Smooth muscle cell (in vitro differentiated cells): ENCODE measurements around the gene UBQLN4. TPM values are rescaled to one million over a fixed set of nuclear protein-coding genes. Genes with fewer than 3 reads are reported as not detected.

Experiments used
- DNase-seq: peaks from one replicate; lab custom pipeline; 2025; ENCODE audit not compliant: unreplicated experiment; lab: John Stamatoyannopoulos, UW
- H2AFZ ChIP-seq: fragments of 200-600 bp; sonication (generic); 2 replicates; pipeline ENCODE4 v1.6.0; 2016; ENCODE audit warnings: antibody characterized with exemption, low read depth, mild to moderate bottlenecking
- H3F3A ChIP-seq: fragments of 200-600 bp; sonication (generic); 2 replicates; pipeline ENCODE4 v1.6.0; 2017; ENCODE audit warnings: antibody characterized with exemption, low read depth
- H3K27ac ChIP-seq: fragments of 200-600 bp; sonication (generic); 2 replicates; pipeline ENCODE4 v1.5.1; 2016; ENCODE audit warnings: low read depth, mild to moderate bottlenecking
- H3K27me3 ChIP-seq: fragments of 200-600 bp; sonication (generic); 2 replicates; pipeline ENCODE4 v1.6.1; 2016; ENCODE audit warnings: low read depth, mild to moderate bottlenecking
- H3K36me3 ChIP-seq: fragments of 200-600 bp; sonication (generic); 2 replicates; pipeline ENCODE4 v1.5.1; 2016; ENCODE audit warnings: low read depth
- H3K4me1 ChIP-seq: fragments of 200-600 bp; sonication (generic); 2 replicates; pipeline ENCODE4 v1.5.1; 2016; ENCODE audit warnings: low read depth
- H3K4me2 ChIP-seq: fragments of 200-600 bp; sonication (generic); 2 replicates; pipeline ENCODE4 v1.6.0; 2016; ENCODE audit warnings: mild to moderate bottlenecking
- H3K4me3 ChIP-seq: fragments of 200-600 bp; sonication (generic); 2 replicates; pipeline ENCODE4 v1.5.1; 2016; ENCODE audit warnings: mild to moderate bottlenecking
- H3K79me2 ChIP-seq: fragments of 200-600 bp; sonication (generic); 2 replicates; pipeline ENCODE4 v1.6.0; 2016; ENCODE audit warnings: low read depth, mild to moderate bottlenecking
- H3K9ac ChIP-seq: fragments of 200-600 bp; sonication (generic); 2 replicates; pipeline ENCODE4 v1.6.0; 2016; ENCODE audit warnings: low read depth
- H3K9me3 ChIP-seq: fragments of 200-600 bp; sonication (generic); replicated peaks from 2 replicates; pipeline ENCODE4 v1.5.1; 2016; ENCODE audit warnings: low read depth
- H4K20me1 ChIP-seq: fragments of 200-600 bp; sonication (generic); 2 replicates; pipeline ENCODE4 v1.6.0; 2016; ENCODE audit warnings: low read depth
- CTCF ChIP-seq: fragments of 200-600 bp; sonication (generic); IDR thresholded peaks from 2 replicates; pipeline ENCODE4 v1.5.1; 2017; ENCODE audit warnings: borderline replicate concordance, mild to moderate bottlenecking, antibody characterized with exemption; ENCODE audit not compliant: insufficient read depth, poor library complexity, severe bottlenecking
- WGBS: methylation state at CpG from one replicate; pipeline ENCODE4 v1.1.7; 2016; ENCODE audit warnings: low lambda C conversion rate; 5-methylcytosine and 5-hydroxymethylcytosine counted together
- polyA plus RNA-seq: library from polyadenylated mRNA; unstranded; fragments of >200 nt; fragmentation: Nextera tagmentation; extraction: Ambion mirVana; gene quantifications from 2 replicates; pipeline ENCODE4 v1.2.1, GENCODE V29; 2016
- total RNA-seq: library from RNA; depleted of rRNA; stranded (reverse); fragments of >200 nt; gene quantifications from 2 replicates; pipeline ENCODE4 v1.2.3, GENCODE V29; 2014

The UBQLN4 gene
- total and polyA plus RNA-seq, 2 experiments from 2014 or later, result 18.1 to 19.4 TPM

GRCh38 chr1:155989242-155990004 lies 64.2 kb downstream of the UBQLN4 start:
- Histone ChIP-seq H4K20me1 (no peaks in the 10 kb centered on the region), H3K79me2 (no peaks in the 10 kb centered on the region), H3F3A (no peaks in the 10 kb centered on the region), H3K36me3 (no peaks in the 10 kb centered on the region), H3K27ac (no peak overlapping the region), H3K4me2 (no peak overlapping the region), H3K4me1 (peaks cover 3% of the 10 kb centered on the region), H3K27me3 (no peaks in the 10 kb centered on the region), H2AFZ (peak overlapping the region; percentile 50), H3K4me3 (no peak overlapping the region), H3K9ac (no peak overlapping the region), H3K9me3 (no peaks in the 10 kb centered on the region)
- DNase-seq, result peak; percentile 35
- TF ChIP-seq CTCF, result peak; percentile 96
- WGBS, result 49% methylated on average over 9 of the region's 9 CpGs

Other genes with a start within 250 kb of the UBQLN4 start
- gene GON4L, start 196.6 kb downstream of the UBQLN4 start, total RNA-seq, result 21.0 and 22.2 TPM in 2 replicates
- gene GON4L, start 196.6 kb downstream of the UBQLN4 start, polyA plus RNA-seq, result 40.8 and 45.3 TPM in 2 replicates
- 3.4 and 4.6 TPM in 2 replicates for gene SYT11, start 194.2 kb downstream of the UBQLN4 start, total RNA-seq
- 2.1 and 2.9 TPM in 2 replicates for gene SYT11, start 194.2 kb downstream of the UBQLN4 start, polyA plus RNA-seq
- 59.6 and 65.3 TPM in 2 replicates for gene RIT1, start 142.4 kb downstream of the UBQLN4 start, total RNA-seq
- gene RIT1, start 142.4 kb downstream of the UBQLN4 start, polyA plus RNA-seq, result 63.6 and 64.4 TPM in 2 replicates
- gene KHDC4, start 119.4 kb downstream of the UBQLN4 start, total RNA-seq, result 35.6 and 41.7 TPM in 2 replicates
- 14.9 and 18.3 TPM in 2 replicates for gene KHDC4, start 119.4 kb downstream of the UBQLN4 start, polyA plus RNA-seq
- gene RXFP4, start 112.2 kb downstream of the UBQLN4 start, total RNA-seq, result not detected in 2 replicates
- 0.66 and 1.5 TPM in 2 replicates for gene RXFP4, start 112.2 kb downstream of the UBQLN4 start, polyA plus RNA-seq
- 30.2 and 58.0 TPM in 2 replicates for gene ARHGEF2, start 75.3 kb downstream of the UBQLN4 start, total RNA-seq
- 21.0 and 24.2 TPM in 2 replicates for gene ARHGEF2, start 75.3 kb downstream of the UBQLN4 start, polyA plus RNA-seq
- gene SSR2, start 32.8 kb downstream of the UBQLN4 start, total RNA-seq, result 452 and 457 TPM in 2 replicates
- gene SSR2, start 32.8 kb downstream of the UBQLN4 start, polyA plus RNA-seq, result 408 and 447 TPM in 2 replicates
- gene LAMTOR2, start 984 bp upstream of the UBQLN4 start, total RNA-seq, result 32.2 and 55.1 TPM in 2 replicates
- 146 and 156 TPM in 2 replicates for gene LAMTOR2, start 984 bp upstream of the UBQLN4 start, polyA plus RNA-seq
- gene RAB25, start 7.4 kb upstream of the UBQLN4 start, total RNA-seq, result 16.8 and 27.1 TPM in 2 replicates
- gene RAB25, start 7.4 kb upstream of the UBQLN4 start, polyA plus RNA-seq, result 8.9 and 53.5 TPM in 2 replicates
- gene MEX3A, start 28.7 kb upstream of the UBQLN4 start, total RNA-seq, result 13.5 and 13.8 TPM in 2 replicates
- gene MEX3A, start 28.7 kb upstream of the UBQLN4 start, polyA plus RNA-seq, result 10.5 and 11.0 TPM in 2 replicates
- 237 and 256 TPM in 2 replicates for gene LMNA, start 60.9 kb upstream of the UBQLN4 start, total RNA-seq
- gene LMNA, start 60.9 kb upstream of the UBQLN4 start, polyA plus RNA-seq, result 626 and 674 TPM in 2 replicates
- gene SEMA4A, start 99.8 kb upstream of the UBQLN4 start, total RNA-seq, result 2.1 and 5.0 TPM in 2 replicates
- gene SEMA4A, start 99.8 kb upstream of the UBQLN4 start, polyA plus RNA-seq, result 2.2 and 4.2 TPM in 2 replicates
- 11.6 and 13.9 TPM in 2 replicates for gene SLC25A44, start 140.3 kb upstream of the UBQLN4 start, total RNA-seq
- 11.4 and 17.7 TPM in 2 replicates for gene SLC25A44, start 140.3 kb upstream of the UBQLN4 start, polyA plus RNA-seq
- 51.4 and 59.2 TPM in 2 replicates for gene PMF1, start 159.2 kb upstream of the UBQLN4 start, total RNA-seq
- gene PMF1, start 159.2 kb upstream of the UBQLN4 start, polyA plus RNA-seq, result 82.5 and 87.4 TPM in 2 replicates
- 0.63 TPM in 1 of 2 replicates, not detected in the other for gene BGLAP, start 188.4 kb upstream of the UBQLN4 start, total RNA-seq
- gene BGLAP, start 188.4 kb upstream of the UBQLN4 start, polyA plus RNA-seq, result 0.62 and 2.9 TPM in 2 replicates
- 1.3 and 3.0 TPM in 2 replicates for gene PAQR6, start 194.3 kb upstream of the UBQLN4 start, total RNA-seq
- gene PAQR6, start 194.3 kb upstream of the UBQLN4 start, polyA plus RNA-seq, result 2.7 and 4.4 TPM in 2 replicates
- gene SMG5, start 229.0 kb upstream of the UBQLN4 start, total RNA-seq, result 42.8 and 47.4 TPM in 2 replicates
- gene SMG5, start 229.0 kb upstream of the UBQLN4 start, polyA plus RNA-seq, result 42.3 and 57.2 TPM in 2 replicates
- 2.5 and 8.9 TPM in 2 replicates for gene TMEM79, start 230.5 kb upstream of the UBQLN4 start, total RNA-seq
- 6.9 and 18.9 TPM in 2 replicates for gene TMEM79, start 230.5 kb upstream of the UBQLN4 start, polyA plus RNA-seq
- 62.4 and 89.8 TPM in 2 replicates for gene GLMP, start 241.9 kb upstream of the UBQLN4 start, total RNA-seq
- 65.0 and 85.8 TPM in 2 replicates for gene GLMP, start 241.9 kb upstream of the UBQLN4 start, polyA plus RNA-seq
- gene VHLL, start 245.5 kb upstream of the UBQLN4 start, total RNA-seq, result not detected in 2 replicates
- not detected in 2 replicates for gene VHLL, start 245.5 kb upstream of the UBQLN4 start, polyA plus RNA-seq